ENCODE measurements around the gene LPCAT2. TPM values are rescaled to one million over a fixed set of nuclear protein-coding genes. Genes with fewer than 3 reads are reported as not detected.

LPCAT2 gene
- total and polyA plus RNA-seq, 2 of the 8 experiments (the other 6 are each of a cell fraction or from before 2014, with no cell fraction given) = 2.2 to 10.6 TPM

DNA sequence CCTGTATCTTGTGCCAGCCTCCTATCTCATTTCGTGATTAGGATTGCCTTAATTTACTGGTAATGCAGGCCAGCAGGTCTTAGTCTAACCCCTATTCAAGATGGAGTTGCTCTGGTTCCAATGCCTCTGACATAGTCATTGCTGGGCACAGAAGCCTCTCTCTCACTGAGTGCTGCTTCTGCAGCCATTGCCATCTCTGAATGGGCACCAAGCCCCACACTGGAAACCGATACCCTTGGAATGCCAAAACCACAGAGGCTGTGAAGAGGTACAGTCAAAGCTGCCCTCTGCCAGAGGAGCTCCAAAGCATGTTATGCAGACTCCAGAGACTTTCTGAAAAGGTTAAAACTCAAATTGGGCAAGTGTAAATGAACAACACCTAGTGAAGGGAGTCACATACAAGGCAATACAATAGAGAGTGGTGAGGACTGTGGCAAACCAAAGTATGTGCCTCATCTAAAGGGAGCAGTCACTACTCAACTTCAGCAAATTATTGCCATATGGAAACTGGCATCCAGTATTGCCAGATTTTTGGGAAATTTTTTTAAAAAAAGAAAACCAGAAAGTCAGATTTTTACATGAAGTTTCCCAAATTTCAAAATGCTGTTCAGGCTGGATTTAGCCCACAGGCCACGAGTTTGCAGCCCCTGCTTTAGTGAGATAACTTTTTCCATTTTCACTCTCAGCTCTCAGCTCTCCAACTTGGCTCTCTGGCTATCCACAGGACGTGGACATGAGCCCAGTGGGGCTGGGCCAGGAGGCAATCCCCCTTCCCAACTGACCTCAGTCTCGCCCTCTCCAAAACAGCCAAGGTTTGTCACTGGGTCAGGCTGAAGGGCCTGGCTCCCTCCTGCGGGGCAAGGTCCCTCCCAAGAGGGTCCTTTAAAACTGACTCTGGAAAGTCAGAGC lies 32.0 kb upstream of the LPCAT2 start (continued):
- no peak for TF ChIP-seq CHD1 (IDR thresholded peaks at IDR 0.05; ENCODE audit: low read depth, low read length)
- TF ChIP-seq GTF2F1 (IDR thresholded peaks at IDR 0.05; ENCODE audit: borderline replicate concordance, low read depth, low read length) = no peak
